ENCODE data around the gene NMRAL1.

DNA sequence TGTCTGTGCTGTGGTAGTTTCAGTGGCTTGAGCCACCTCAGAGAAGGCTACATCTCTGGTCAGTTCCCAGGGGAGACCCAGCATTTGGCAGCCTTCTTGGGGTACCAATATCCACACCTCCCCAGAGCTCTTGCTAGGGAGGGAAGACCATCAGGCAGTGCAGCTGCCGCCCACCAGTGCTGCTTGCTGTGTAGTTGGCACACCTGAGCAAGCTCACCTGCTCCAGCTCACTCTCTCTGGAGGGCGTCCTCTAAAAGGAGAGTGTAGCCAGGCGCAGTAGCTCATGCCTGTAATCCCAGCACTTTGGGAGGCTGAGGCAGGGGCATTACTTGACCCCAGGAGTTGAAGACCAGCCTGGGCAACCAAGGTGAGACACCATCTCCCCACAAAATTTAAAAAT lies 34.4 kb upstream of the NMRAL1 start:
- no peak for TF ChIP-seq JUND (IDR thresholded peaks at IDR 0.05)
- no peak for TF ChIP-seq CTCF (IDR thresholded peaks at IDR 0.05)
- TF ChIP-seq POLR2AphosphoS5 (IDR thresholded peaks at IDR 0.05; ENCODE audit: low read depth, low read length): no peak
- no peak for TF ChIP-seq EZH2phosphoT487 (IDR thresholded peaks at IDR 0.05; ENCODE audit: borderline replicate concordance, low read depth)
- TF ChIP-seq TEAD4 (IDR thresholded peaks at IDR 0.05; ENCODE audit: borderline replicate concordance, insufficient read depth): no peak
- TF ChIP-seq, protein P1, sequence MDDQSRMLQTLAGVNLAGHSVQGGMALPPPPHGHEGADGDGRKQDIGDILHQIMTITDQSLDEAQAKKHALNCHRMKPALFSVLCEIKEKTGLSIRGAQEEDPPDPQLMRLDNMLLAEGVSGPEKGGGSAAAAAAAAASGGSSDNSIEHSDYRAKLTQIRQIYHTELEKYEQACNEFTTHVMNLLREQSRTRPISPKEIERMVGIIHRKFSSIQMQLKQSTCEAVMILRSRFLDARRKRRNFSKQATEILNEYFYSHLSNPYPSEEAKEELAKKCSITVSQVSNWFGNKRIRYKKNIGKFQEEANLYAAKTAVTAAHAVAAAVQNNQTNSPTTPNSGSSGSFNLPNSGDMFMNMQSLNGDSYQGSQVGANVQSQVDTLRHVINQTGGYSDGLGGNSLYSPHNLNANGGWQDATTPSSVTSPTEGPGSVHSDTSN (IDR thresholded peaks at IDR 0.05): no peak
- no peak for TF ChIP-seq RCOR1 (IDR thresholded peaks at IDR 0.05; ENCODE audit: low read length)
- TF ChIP-seq, protein P2, sequence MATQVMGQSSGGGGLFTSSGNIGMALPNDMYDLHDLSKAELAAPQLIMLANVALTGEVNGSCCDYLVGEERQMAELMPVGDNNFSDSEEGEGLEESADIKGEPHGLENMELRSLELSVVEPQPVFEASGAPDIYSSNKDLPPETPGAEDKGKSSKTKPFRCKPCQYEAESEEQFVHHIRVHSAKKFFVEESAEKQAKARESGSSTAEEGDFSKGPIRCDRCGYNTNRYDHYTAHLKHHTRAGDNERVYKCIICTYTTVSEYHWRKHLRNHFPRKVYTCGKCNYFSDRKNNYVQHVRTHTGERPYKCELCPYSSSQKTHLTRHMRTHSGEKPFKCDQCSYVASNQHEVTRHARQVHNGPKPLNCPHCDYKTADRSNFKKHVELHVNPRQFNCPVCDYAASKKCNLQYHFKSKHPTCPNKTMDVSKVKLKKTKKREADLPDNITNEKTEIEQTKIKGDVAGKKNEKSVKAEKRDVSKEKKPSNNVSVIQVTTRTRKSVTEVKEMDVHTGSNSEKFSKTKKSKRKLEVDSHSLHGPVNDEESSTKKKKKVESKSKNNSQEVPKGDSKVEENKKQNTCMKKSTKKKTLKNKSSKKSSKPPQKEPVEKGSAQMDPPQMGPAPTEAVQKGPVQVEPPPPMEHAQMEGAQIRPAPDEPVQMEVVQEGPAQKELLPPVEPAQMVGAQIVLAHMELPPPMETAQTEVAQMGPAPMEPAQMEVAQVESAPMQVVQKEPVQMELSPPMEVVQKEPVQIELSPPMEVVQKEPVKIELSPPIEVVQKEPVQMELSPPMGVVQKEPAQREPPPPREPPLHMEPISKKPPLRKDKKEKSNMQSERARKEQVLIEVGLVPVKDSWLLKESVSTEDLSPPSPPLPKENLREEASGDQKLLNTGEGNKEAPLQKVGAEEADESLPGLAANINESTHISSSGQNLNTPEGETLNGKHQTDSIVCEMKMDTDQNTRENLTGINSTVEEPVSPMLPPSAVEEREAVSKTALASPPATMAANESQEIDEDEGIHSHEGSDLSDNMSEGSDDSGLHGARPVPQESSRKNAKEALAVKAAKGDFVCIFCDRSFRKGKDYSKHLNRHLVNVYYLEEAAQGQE (IDR thresholded peaks at IDR 0.05; ENCODE audit: low read depth, low read length): no peak
- TF ChIP-seq, protein P3, sequence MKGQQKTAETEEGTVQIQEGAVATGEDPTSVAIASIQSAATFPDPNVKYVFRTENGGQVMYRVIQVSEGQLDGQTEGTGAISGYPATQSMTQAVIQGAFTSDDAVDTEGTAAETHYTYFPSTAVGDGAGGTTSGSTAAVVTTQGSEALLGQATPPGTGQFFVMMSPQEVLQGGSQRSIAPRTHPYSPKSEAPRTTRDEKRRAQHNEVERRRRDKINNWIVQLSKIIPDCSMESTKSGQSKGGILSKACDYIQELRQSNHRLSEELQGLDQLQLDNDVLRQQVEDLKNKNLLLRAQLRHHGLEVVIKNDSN (IDR thresholded peaks at IDR 0.05; ENCODE audit: borderline replicate concordance, low read depth): no peak
- no peak for TF ChIP-seq TCF12 (IDR thresholded peaks at IDR 0.05)
